DND-41 (cell line): ENCODE measurements around the gene CHKB.
"Not testable (repeated sequence)": the region's sequence is repeated elsewhere in the genome, so short reads cannot be mapped to it uniquely, and the experiment has no call there.

Source experiments
- EZH2 ChIP-seq: IDR thresholded peaks from 3 replicates; pipeline ENCODE4 v1.6.1; 2012; ENCODE audit warnings: borderline replicate concordance, low read depth, mild to moderate bottlenecking, moderate library complexity, low read length, inconsistent platforms; ENCODE audit not compliant: severe bottlenecking
- TF ChIP-seq, protein P1 (sequence below): IDR thresholded peaks from 2 replicates; pipeline ENCODE4 v1.5.1; 2012; ENCODE audit warnings: borderline replicate concordance, low read length, moderate library complexity, mild to moderate bottlenecking; ENCODE audit not compliant: poor library complexity, severe bottlenecking; ENCODE audit errors: extremely low read depth

- TF ChIP-seq, protein P1, sequence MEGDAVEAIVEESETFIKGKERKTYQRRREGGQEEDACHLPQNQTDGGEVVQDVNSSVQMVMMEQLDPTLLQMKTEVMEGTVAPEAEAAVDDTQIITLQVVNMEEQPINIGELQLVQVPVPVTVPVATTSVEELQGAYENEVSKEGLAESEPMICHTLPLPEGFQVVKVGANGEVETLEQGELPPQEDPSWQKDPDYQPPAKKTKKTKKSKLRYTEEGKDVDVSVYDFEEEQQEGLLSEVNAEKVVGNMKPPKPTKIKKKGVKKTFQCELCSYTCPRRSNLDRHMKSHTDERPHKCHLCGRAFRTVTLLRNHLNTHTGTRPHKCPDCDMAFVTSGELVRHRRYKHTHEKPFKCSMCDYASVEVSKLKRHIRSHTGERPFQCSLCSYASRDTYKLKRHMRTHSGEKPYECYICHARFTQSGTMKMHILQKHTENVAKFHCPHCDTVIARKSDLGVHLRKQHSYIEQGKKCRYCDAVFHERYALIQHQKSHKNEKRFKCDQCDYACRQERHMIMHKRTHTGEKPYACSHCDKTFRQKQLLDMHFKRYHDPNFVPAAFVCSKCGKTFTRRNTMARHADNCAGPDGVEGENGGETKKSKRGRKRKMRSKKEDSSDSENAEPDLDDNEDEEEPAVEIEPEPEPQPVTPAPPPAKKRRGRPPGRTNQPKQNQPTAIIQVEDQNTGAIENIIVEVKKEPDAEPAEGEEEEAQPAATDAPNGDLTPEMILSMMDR, result not testable (repeated sequence)
- not testable (repeated sequence) for TF ChIP-seq EZH2
Measured at GRCh38 chr22:50541667-50542026, 41.0 kb downstream of the CHKB start.
